Activated B cell treated with CpG ODN at 0.5 μM for 24 hours (primary cell): ENCODE data around the gene LYRM4. TPM values are rescaled to one million over a fixed set of nuclear protein-coding genes. Genes with fewer than 3 reads are reported as not detected.
"Not testable (repeated sequence)": the region's sequence is repeated elsewhere in the genome, so short reads cannot be mapped to it uniquely, and the experiment has no call there.

ENCODE experiments used
- ATAC-seq: fragments of 200-7000 bp; cut with Tn5 transposase; one replicate; pipeline ENCODE4 v1.10.0; 2021; ENCODE audit warnings: low read depth, mild to moderate bottlenecking, moderate library complexity
- CTCF ChIA-PET: fragments of 350-600 bp; sonication (Branson Sonifier 250); formaldehyde crosslinking; loops from one replicate; lab custom pipeline; 2021; ENCODE audit warnings: antibody characterized with exemption; lab: Charles Lee
- POLR2A ChIA-PET: fragments of 350-600 bp; sonication (Branson Sonifier 250); formaldehyde crosslinking; loops from one replicate; lab custom pipeline; 2021; ENCODE audit warnings: antibody characterized with exemption; lab: Charles Lee
- DNase-seq: peaks from one replicate; pipeline ENCODE4 v3.0.0; 2022
- H3K27ac Mint-ChIP-seq: one replicate; pipeline ENCODE4 v1.8.0; 2020; ENCODE audit warnings: mixed read lengths
- H3K27me3 Mint-ChIP-seq: one replicate; pipeline ENCODE4 v1.8.0; 2021; ENCODE audit warnings: mixed read lengths
- H3K36me3 Mint-ChIP-seq: one replicate; pipeline ENCODE4 v1.8.0; 2021; ENCODE audit warnings: low read depth, mixed read lengths
- H3K4me1 Mint-ChIP-seq: one replicate; pipeline ENCODE4 v1.8.0; 2021; ENCODE audit warnings: mixed read lengths
- H3K4me3 Mint-ChIP-seq: one replicate; pipeline ENCODE4 v1.8.0; 2020; ENCODE audit warnings: mild to moderate bottlenecking, mixed read lengths
- H3K9me3 Mint-ChIP-seq: one replicate; pipeline ENCODE4 v1.8.0; 2020; ENCODE audit warnings: mixed read lengths
- CTCF ChIP-seq: fragments of 200-600 bp; IDR thresholded peaks from one replicate; pipeline ENCODE4 v1.8.0; 2022; ENCODE audit warnings: antibody characterized with exemption, mild to moderate bottlenecking
- intact Hi-C: fragments of 100-400 bp; cut with micrococcal nuclease; formaldehyde crosslinking; loops from one replicate; pipeline ENCODE4 v1.15.1; 2024
- total RNA-seq: library from RNA; stranded (reverse); gene quantifications from 2 replicates; pipeline ENCODE4 v1.2.3, GENCODE V29; 2022

LYRM4 gene
- total RNA-seq, 1 donor from 2014 or later: 51.2 TPM

GRCh38 chr6:5123296-5124143 is 137.2 kb downstream of the LYRM4 start:
- no peaks in the 10 kb centered on the region for H3K9me3 Mint-ChIP-seq
- no peak for ATAC-seq
- ChIA-PET POLR2A (no interaction called here), CTCF (no interaction called here)
- intact Hi-C loops: no loop called here
- H3K4me1 Mint-ChIP-seq: peaks cover 5% of the 10 kb centered on the region
- H3K27ac Mint-ChIP-seq: no peak overlapping the region
- no peaks in the 10 kb centered on the region for H3K27me3 Mint-ChIP-seq
- TF ChIP-seq CTCF: no peak
- DNase-seq: no peak
- H3K36me3 Mint-ChIP-seq: no peaks in the 10 kb centered on the region
- no peak overlapping the region for H3K4me3 Mint-ChIP-seq

- no peaks in the 10 kb centered on the region for H3K9me3 Mint-ChIP-seq
- ChIA-PET CTCF (no interaction called here), POLR2A (no interaction called here)
- no peaks in the 10 kb centered on the region for H3K27me3 Mint-ChIP-seq
- no peak for ATAC-seq
- no peaks in the 10 kb centered on the region for H3K4me1 Mint-ChIP-seq
- DNase-seq: no peak
- H3K4me3 Mint-ChIP-seq: no peak overlapping the region
- no peaks in the 10 kb centered on the region for H3K36me3 Mint-ChIP-seq
- intact Hi-C loops: no loop called here
- TF ChIP-seq CTCF: no peak
- H3K27ac Mint-ChIP-seq: no peak overlapping the region
Measured at GRCh38 chr6:5122504-5123112, 138.1 kb downstream of the LYRM4 start.

DNA sequence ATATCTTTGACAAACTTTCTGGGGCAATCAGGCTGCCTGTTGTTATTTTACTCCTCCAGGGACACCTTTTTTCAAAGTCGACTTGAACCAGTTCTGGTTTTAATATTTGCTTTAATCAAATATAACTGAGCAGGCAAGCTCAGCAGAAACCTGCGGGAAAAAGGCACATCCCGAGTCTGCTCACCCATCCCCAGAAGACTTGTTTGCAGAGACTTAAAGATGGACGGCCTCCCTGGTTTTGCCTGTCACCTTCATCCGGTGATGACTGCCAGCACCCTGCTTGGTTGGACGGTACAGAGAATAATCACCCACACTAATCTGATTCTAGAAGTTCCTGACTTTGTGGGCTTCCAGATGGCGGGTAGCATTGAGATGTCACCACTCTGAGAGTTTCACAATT is 138.8 kb downstream of the LYRM4 start:
- Mint-ChIP-seq H3K9me3 (no peaks in the 10 kb centered on the region), H3K27ac (no peak overlapping the region), H3K4me1 (no peaks in the 10 kb centered on the region), H3K4me3 (no peak overlapping the region), H3K27me3 (no peaks in the 10 kb centered on the region), H3K36me3 (no peaks in the 10 kb centered on the region)
- intact Hi-C loops: no loop called here
- DNase-seq (no peak), ATAC-seq (no peak)
- no peak for TF ChIP-seq CTCF
- POLR2A ChIA-PET: no interaction called here
- CTCF ChIA-PET: no interaction called here

DNA sequence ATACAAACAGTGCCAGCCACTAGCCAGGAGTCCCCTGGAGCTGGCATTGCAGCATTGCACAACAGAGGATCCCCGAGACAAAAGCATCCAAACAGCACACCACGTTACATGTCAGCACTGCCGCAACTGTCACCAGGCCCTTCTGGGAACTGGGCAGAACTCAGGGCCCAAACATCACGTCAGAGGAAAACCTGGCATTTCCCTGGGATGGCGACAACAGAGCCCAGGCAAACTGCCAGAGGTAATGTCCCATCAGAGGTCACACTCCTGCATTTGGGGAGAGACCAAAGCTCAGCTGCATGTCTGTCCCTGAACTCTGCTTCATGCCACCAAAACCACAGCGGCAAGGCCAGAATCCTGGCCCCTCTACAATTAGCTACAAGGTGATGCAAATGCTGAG is 139.3 kb downstream of the LYRM4 start:
- POLR2A ChIA-PET: no interaction called here
- Mint-ChIP-seq H3K27ac (no peak overlapping the region), H3K4me3 (no peak overlapping the region), H3K27me3 (no peaks in the 10 kb centered on the region), H3K36me3 (no peaks in the 10 kb centered on the region), H3K9me3 (no peaks in the 10 kb centered on the region), H3K4me1 (no peaks in the 10 kb centered on the region)
- no peak for TF ChIP-seq CTCF
- intact Hi-C loops: no loop called here
- ATAC-seq: no peak
- no peak for DNase-seq
- CTCF ChIA-PET: no interaction called here

- ATAC-seq, DNase-seq, H3K4me1 Mint-ChIP-seq, H3K27me3 Mint-ChIP-seq, POLR2A ChIA-PET, H3K4me3 Mint-ChIP-seq, CTCF ChIA-PET, H3K27ac Mint-ChIP-seq, intact Hi-C loops, H3K9me3 Mint-ChIP-seq, H3K36me3 Mint-ChIP-seq: not testable (repeated sequence)
Measured at GRCh38 chr6:5120543-5120942, 140.2 kb downstream of the LYRM4 start.
